Ascending aorta (tissue), 2 donors: Measurements from ENCODE around the gene BBS9. TPM values are rescaled to one million over a fixed set of nuclear protein-coding genes. Genes with fewer than 3 reads are reported as not detected.

Source experiments
- DNase-seq, 2 donors: peaks; one replicate each; pipeline ENCODE4 v3.0.0-alpha.2; 2019; ENCODE audit warnings: low spot score in 2 of 2
- H3K27ac ChIP-seq, 2 donors: fragments of 200-600 bp; sonication (generic); one replicate each; pipeline ENCODE4 v1.5.1; 2016 to 2017; ENCODE audit warnings: mild to moderate bottlenecking in 1 of 2
- H3K27me3 ChIP-seq: fragments of 200-600 bp; sonication (generic); one replicate; pipeline ENCODE4 v1.5.1; 2017
- H3K36me3 ChIP-seq, 2 donors: fragments of 200-600 bp; sonication (generic); one replicate each; pipeline ENCODE4 v1.5.1; 2016
- H3K4me1 ChIP-seq, 2 donors: fragments of 200-600 bp; sonication (generic); one replicate each; pipeline ENCODE4 v1.5.1; 2016 to 2017; ENCODE audit warnings: mild to moderate bottlenecking in 1 of 2
- H3K4me3 ChIP-seq, 2 donors: fragments of 200-600 bp; sonication (generic); one replicate each; pipeline ENCODE4 v1.5.1; 2016 to 2017; ENCODE audit warnings: mild to moderate bottlenecking in 1 of 2
- H3K9me3 ChIP-seq, 2 donors: fragments of 200-600 bp; sonication (generic); one replicate each; pipeline ENCODE4 v1.5.1; 2016
- CTCF ChIP-seq, 3 experiments: fragments of 200-600 bp in 2 of 3; fragments of 450-650 bp in 1 of 3; sonication (generic) in 2 of 3; IDR thresholded peaks; one replicate each; pipeline ENCODE4 v1.5.1; 2016 to 2019; ENCODE audit warnings: antibody characterized with exemption in 3 of 3, mild to moderate bottlenecking in 1 of 3, moderate library complexity in 1 of 3
- intact Hi-C: fragments of 100-400 bp; cut with DNase I; formaldehyde crosslinking; loops from one replicate; pipeline ENCODE4 v1.15.1; 2023
- total RNA-seq: library from RNA; depleted of rRNA; stranded (reverse); fragments of >200 nt; gene quantifications from one replicate; pipeline ENCODE4 v1.1.0, GENCODE V29; 2016

Gene BBS9
- total RNA-seq, 1 donor from 2014 or later = 23.3 TPM

GRCh38 chr7:33632322-33632721 lies 503.0 kb downstream of the BBS9 start:
- Histone ChIP-seq H3K36me3 (peaks cover 0 to 4% of the 10 kb centered on the region in 2 donors), H3K27ac (no peak overlapping the region), H3K4me3 (no peak overlapping the region), H3K9me3 (no peaks in the 10 kb centered on the region), H3K4me1 (no peaks in the 10 kb centered on the region), H3K27me3 (no peaks in the 10 kb centered on the region)
- no peak for DNase-seq
- intact Hi-C loops = no loop called here
- TF ChIP-seq CTCF (IDR thresholded peaks at IDR 0.05) = no peak

GRCh38 chr7:33632840-33633525 lies 503.6 kb downstream of the BBS9 start:
- TF ChIP-seq CTCF (IDR thresholded peaks at IDR 0.05) = no peak
- Histone ChIP-seq H3K4me1 (no peaks in the 10 kb centered on the region), H3K27me3 (no peaks in the 10 kb centered on the region), H3K27ac (no peak overlapping the region), H3K4me3 (no peak overlapping the region), H3K36me3 (peaks cover 0 to 4% of the 10 kb centered on the region in 2 donors), H3K9me3 (no peaks in the 10 kb centered on the region)
- no peak for DNase-seq
- intact Hi-C loops = no loop called here

DNA sequence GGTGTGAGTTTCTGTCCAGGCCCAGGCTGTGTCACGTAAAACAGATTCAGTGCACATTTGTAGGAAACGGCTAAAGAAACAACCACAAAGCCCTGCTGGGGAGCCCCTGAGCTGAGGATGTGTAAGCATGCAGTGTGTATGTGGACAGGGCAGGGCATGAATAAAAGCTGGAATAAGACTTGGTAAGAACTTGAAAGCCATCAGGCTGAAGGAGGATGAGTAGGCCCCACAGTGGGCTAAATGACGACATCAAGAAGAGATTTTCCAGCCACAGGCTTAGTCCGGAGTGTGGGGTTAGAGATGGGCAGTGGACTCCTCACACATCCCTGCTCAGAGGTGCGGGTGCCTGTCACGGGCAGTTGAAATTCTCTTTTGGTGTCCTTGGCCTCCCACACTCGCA lies 505.2 kb downstream of the BBS9 start:
- Histone ChIP-seq H3K4me1 (no peaks in the 10 kb centered on the region), H3K4me3 (no peak overlapping the region), H3K27ac (no peak overlapping the region), H3K36me3 (peaks cover 0 to 4% of the 10 kb centered on the region in 2 donors), H3K9me3 (no peaks in the 10 kb centered on the region), H3K27me3 (no peaks in the 10 kb centered on the region)
- no peak for DNase-seq
- no peak for TF ChIP-seq CTCF (IDR thresholded peaks at IDR 0.05)
- intact Hi-C loops = no loop called here

DNA sequence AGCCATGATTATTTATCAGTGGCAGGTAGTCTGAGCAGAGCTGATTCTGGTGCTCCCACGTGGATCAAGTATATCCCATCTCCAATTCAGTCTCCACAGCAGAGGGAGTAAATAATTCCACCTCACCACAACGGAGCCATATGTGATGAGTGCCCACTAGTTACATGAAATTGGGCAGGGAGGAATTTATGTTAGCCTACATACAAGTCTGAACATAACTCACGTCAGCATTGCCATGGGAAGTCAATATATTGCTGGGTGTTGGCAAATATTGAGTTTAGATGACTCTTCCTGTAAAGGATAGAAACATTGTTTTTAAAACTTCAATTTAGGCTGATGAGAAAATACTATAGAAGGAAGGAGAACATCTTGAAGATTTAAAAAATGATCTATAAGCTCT lies 507.0 kb downstream of the BBS9 start:
- H3K4me3 ChIP-seq = no peak overlapping the region
- no peak for TF ChIP-seq CTCF (IDR thresholded peaks at IDR 0.05)
- H3K9me3 ChIP-seq = no peaks in the 10 kb centered on the region
- no peak overlapping the region for H3K27ac ChIP-seq
- DNase-seq = no peak
- no peaks in the 10 kb centered on the region for H3K36me3 ChIP-seq
- intact Hi-C loops = no loop called here
- H3K4me1 ChIP-seq = no peaks in the 10 kb centered on the region
- no peaks in the 10 kb centered on the region for H3K27me3 ChIP-seq

GRCh38 chr7:33639552-33640197 lies 510.3 kb downstream of the BBS9 start:
- no peak for TF ChIP-seq CTCF (IDR thresholded peaks at IDR 0.05)
- H3K9me3 ChIP-seq = no peaks in the 10 kb centered on the region
- no peak for DNase-seq
- no peak overlapping the region for H3K4me3 ChIP-seq
- no peaks in the 10 kb centered on the region for H3K36me3 ChIP-seq
- no peaks in the 10 kb centered on the region for H3K4me1 ChIP-seq
- H3K27ac ChIP-seq = no peak overlapping the region
- intact Hi-C loops = no loop called here
- no peaks in the 10 kb centered on the region for H3K27me3 ChIP-seq
